ENCODE results near the gene NHP2.

NHP2 gene

GRCh38 chr5:178186427-178186826 lies 32.7 kb upstream of the NHP2 start:
- H2AK5ac ChIP-seq (ENCODE audit: low read length, severe bottlenecking): no peak overlapping the region
- no peak overlapping the region for H2BK120ac ChIP-seq (ENCODE audit: low read depth, low read length)
- H4K91ac ChIP-seq (ENCODE audit: low read length): no peak overlapping the region
- no peak overlapping the region for H3K4me3 ChIP-seq (ENCODE audit: insufficient read depth in 1 of 2, low read depth in 1 of 2, low read length in 2 of 2)
- no peaks in the 10 kb centered on the region for H3K4me1 ChIP-seq (ENCODE audit: control insufficient read depth, insufficient read depth, low read depth, low read length)
- no peak overlapping the region for H3K9ac ChIP-seq (ENCODE audit: low read length)
- H2BK15ac ChIP-seq (ENCODE audit: low read depth, poor library complexity, severe bottlenecking): no peak overlapping the region
- H2AFZ ChIP-seq (ENCODE audit: low read depth, low read length): no peak overlapping the region
- no peak overlapping the region for H2BK5ac ChIP-seq (ENCODE audit: low read depth, low read length, poor library complexity, severe bottlenecking)
- H4K8ac ChIP-seq (ENCODE audit: low read length): no peak overlapping the region
- no peak overlapping the region for H3K4ac ChIP-seq (ENCODE audit: low read depth in 1 of 2, low read length in 2 of 2)
- no peak overlapping the region for H3K4me2 ChIP-seq (ENCODE audit: low read length, poor library complexity, severe bottlenecking)
- H3K27ac ChIP-seq (ENCODE audit: low read length, poor library complexity, severe bottlenecking): no peak overlapping the region
- no peak for DNase-seq
- no peak overlapping the region for H3K18ac ChIP-seq (ENCODE audit: low read depth in 1 of 2, low read length in 2 of 2)
- H3K79me1 ChIP-seq (replicated peaks; ENCODE audit: low read length, poor library complexity, severe bottlenecking): no peaks in the 10 kb centered on the region
- H3K27me3 ChIP-seq (ENCODE audit: control insufficient read depth in 1 of 2, insufficient read depth in 1 of 2, low read length in 2 of 2): no peaks in the 10 kb centered on the region
- WGBS: 89% methylated on average over 6 of the region's 6 CpGs
- H3K9me3 ChIP-seq (ENCODE audit: control insufficient read depth, low read length): no peaks in the 10 kb centered on the region
- no peak overlapping the region for H3K14ac ChIP-seq (ENCODE audit: low read length in 2 of 2)
- no peaks in the 10 kb centered on the region for H3K36me3 ChIP-seq (ENCODE audit: control insufficient read depth in 1 of 2, insufficient read depth in 2 of 2, low read depth in 1 of 2, low read length in 2 of 2)
- no peak overlapping the region for H2BK12ac ChIP-seq (ENCODE audit: low read length in 2 of 2)
- no peak overlapping the region for H3K23ac ChIP-seq (ENCODE audit: low read length in 2 of 2)

- Histone ChIP-seq H2BK15ac (ENCODE audit: low read depth, poor library complexity, severe bottlenecking) (no peak overlapping the region), H3K9ac (ENCODE audit: low read length) (no peak overlapping the region), H3K27me3 (ENCODE audit: control insufficient read depth in 1 of 2, insufficient read depth in 1 of 2, low read length in 2 of 2) (peaks cover 0 to 2% of the 10 kb centered on the region in 2 experiments), H3K4ac (ENCODE audit: low read depth in 1 of 2, low read length in 2 of 2) (no peak overlapping the region), H2BK120ac (ENCODE audit: low read depth, low read length) (no peak overlapping the region), H3K27ac (ENCODE audit: low read length, poor library complexity, severe bottlenecking) (no peak overlapping the region), H3K79me1 (replicated peaks; ENCODE audit: low read length, poor library complexity, severe bottlenecking) (no peaks in the 10 kb centered on the region), H2AFZ (ENCODE audit: low read depth, low read length) (no peak overlapping the region), H2BK12ac (ENCODE audit: low read length in 2 of 2) (no peak overlapping the region), H3K9me3 (ENCODE audit: control insufficient read depth, low read length) (peaks cover 11% of the 10 kb centered on the region), H3K14ac (ENCODE audit: low read length in 2 of 2) (no peak overlapping the region), H4K91ac (ENCODE audit: low read length) (no peak overlapping the region), H2AK5ac (ENCODE audit: low read length, severe bottlenecking) (no peak overlapping the region), H3K18ac (ENCODE audit: low read depth in 1 of 2, low read length in 2 of 2) (no peak overlapping the region), H2BK5ac (ENCODE audit: low read depth, low read length, poor library complexity, severe bottlenecking) (no peak overlapping the region), H3K36me3 (ENCODE audit: control insufficient read depth in 1 of 2, insufficient read depth in 2 of 2, low read depth in 1 of 2, low read length in 2 of 2) (no peaks in the 10 kb centered on the region), H3K4me2 (ENCODE audit: low read length, poor library complexity, severe bottlenecking) (no peak overlapping the region), H3K23ac (ENCODE audit: low read length in 2 of 2) (no peak overlapping the region), H4K8ac (ENCODE audit: low read length) (no peak overlapping the region), H3K4me1 (ENCODE audit: control insufficient read depth, insufficient read depth, low read depth, low read length) (no peaks in the 10 kb centered on the region), H3K4me3 (ENCODE audit: insufficient read depth in 1 of 2, low read depth in 1 of 2, low read length in 2 of 2) (no peak overlapping the region)
- 51% methylated on average over 4 of the region's 4 CpGs for WGBS
- DNase-seq: no peak
These were observed 28.6 kb upstream of the NHP2 start for GRCh38 chr5:178182158-178182876.

GRCh38 chr5:178180141-178180863 lies 26.6 kb upstream of the NHP2 start:
- Histone ChIP-seq H3K4me3 (ENCODE audit: insufficient read depth in 1 of 2, low read depth in 1 of 2, low read length in 2 of 2) (no peak overlapping the region), H4K91ac (ENCODE audit: low read length) (no peak overlapping the region), H2BK12ac (ENCODE audit: low read length in 2 of 2) (no peak overlapping the region), H2BK15ac (ENCODE audit: low read depth, poor library complexity, severe bottlenecking) (no peak overlapping the region), H2AFZ (ENCODE audit: low read depth, low read length) (no peak overlapping the region), H3K9ac (ENCODE audit: low read length) (no peak overlapping the region), H2BK5ac (ENCODE audit: low read depth, low read length, poor library complexity, severe bottlenecking) (no peak overlapping the region), H3K4ac (ENCODE audit: low read depth in 1 of 2, low read length in 2 of 2) (no peak overlapping the region), H3K14ac (ENCODE audit: low read length in 2 of 2) (no peak overlapping the region), H2BK120ac (ENCODE audit: low read depth, low read length) (no peak overlapping the region), H3K27ac (ENCODE audit: low read length, poor library complexity, severe bottlenecking) (no peak overlapping the region), H3K79me1 (replicated peaks; ENCODE audit: low read length, poor library complexity, severe bottlenecking) (no peaks in the 10 kb centered on the region), H4K8ac (ENCODE audit: low read length) (no peak overlapping the region), H3K36me3 (ENCODE audit: control insufficient read depth in 1 of 2, insufficient read depth in 2 of 2, low read depth in 1 of 2, low read length in 2 of 2) (no peaks in the 10 kb centered on the region), H3K18ac (ENCODE audit: low read depth in 1 of 2, low read length in 2 of 2) (no peak overlapping the region), H2AK5ac (ENCODE audit: low read length, severe bottlenecking) (no peak overlapping the region), H3K27me3 (ENCODE audit: control insufficient read depth in 1 of 2, insufficient read depth in 1 of 2, low read length in 2 of 2) (peaks cover 0 to 2% of the 10 kb centered on the region in 2 experiments), H3K23ac (ENCODE audit: low read length in 2 of 2) (no peak overlapping the region), H3K4me2 (ENCODE audit: low read length, poor library complexity, severe bottlenecking) (no peak overlapping the region), H3K9me3 (ENCODE audit: control insufficient read depth, low read length) (peaks cover 11% of the 10 kb centered on the region), H3K4me1 (ENCODE audit: control insufficient read depth, insufficient read depth, low read depth, low read length) (no peaks in the 10 kb centered on the region)
- no peak for DNase-seq
- WGBS: 20% methylated on average over 5 of the region's 9 CpGs

DNA sequence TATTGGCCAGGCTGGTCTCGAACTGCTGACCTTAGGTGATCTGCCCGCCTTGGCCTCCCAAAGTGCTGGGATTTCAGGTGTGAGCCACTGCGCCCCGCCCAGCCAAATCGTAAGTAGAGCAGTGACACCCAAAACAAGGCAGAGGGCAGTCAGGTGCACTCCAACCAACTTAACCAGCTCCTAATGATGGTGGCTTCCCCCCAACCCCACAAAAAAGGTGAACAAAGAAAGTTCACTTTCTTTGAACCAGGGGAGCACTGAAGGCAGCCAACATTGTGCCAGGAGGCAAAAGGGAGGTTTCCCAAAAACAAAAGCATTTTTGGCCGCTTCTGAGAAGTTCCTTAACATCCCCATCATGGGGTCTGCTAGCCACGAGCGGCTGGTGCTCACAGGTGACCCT lies 23.9 kb upstream of the NHP2 start:
- no peak overlapping the region for H2BK12ac ChIP-seq (ENCODE audit: low read length in 2 of 2)
- 82% methylated on average over 8 of the region's 8 CpGs for WGBS

More for the DNA sequence above, 23.9 kb upstream of the NHP2 start:
- Histone ChIP-seq H3K27ac (ENCODE audit: low read length, poor library complexity, severe bottlenecking) (no peak overlapping the region), H3K79me1 (replicated peaks; ENCODE audit: low read length, poor library complexity, severe bottlenecking) (no peaks in the 10 kb centered on the region), H3K14ac (ENCODE audit: low read length in 2 of 2) (no peak overlapping the region), H3K23ac (ENCODE audit: low read length in 2 of 2) (no peak overlapping the region), H4K91ac (ENCODE audit: low read length) (no peak overlapping the region), H3K4me2 (ENCODE audit: low read length, poor library complexity, severe bottlenecking) (no peak overlapping the region), H2BK120ac (ENCODE audit: low read depth, low read length) (no peak overlapping the region), H2BK5ac (ENCODE audit: low read depth, low read length, poor library complexity, severe bottlenecking) (no peak overlapping the region), H3K9me3 (ENCODE audit: control insufficient read depth, low read length) (peaks cover 11% of the 10 kb centered on the region), H3K4me3 (ENCODE audit: insufficient read depth in 1 of 2, low read depth in 1 of 2, low read length in 2 of 2) (no peak overlapping the region), H4K8ac (ENCODE audit: low read length) (no peak overlapping the region), H3K4ac (ENCODE audit: low read depth in 1 of 2, low read length in 2 of 2) (no peak overlapping the region), H3K18ac (ENCODE audit: low read depth in 1 of 2, low read length in 2 of 2) (no peak overlapping the region), H2BK15ac (ENCODE audit: low read depth, poor library complexity, severe bottlenecking) (no peak overlapping the region), H2AK5ac (ENCODE audit: low read length, severe bottlenecking) (no peak overlapping the region), H3K36me3 (ENCODE audit: control insufficient read depth in 1 of 2, insufficient read depth in 2 of 2, low read depth in 1 of 2, low read length in 2 of 2) (no peaks in the 10 kb centered on the region), H3K9ac (ENCODE audit: low read length) (no peak overlapping the region), H2AFZ (ENCODE audit: low read depth, low read length) (no peak overlapping the region), H3K4me1 (ENCODE audit: control insufficient read depth, insufficient read depth, low read depth, low read length) (no peaks in the 10 kb centered on the region), H3K27me3 (ENCODE audit: control insufficient read depth in 1 of 2, insufficient read depth in 1 of 2, low read length in 2 of 2) (peaks cover 0 to 2% of the 10 kb centered on the region in 2 experiments)
- DNase-seq: no peak

All from mesenchymal stem cell (in vitro differentiated cells and primary cell).